ENCODE data around the gene TSEN54.

The TSEN54 gene

DNA sequence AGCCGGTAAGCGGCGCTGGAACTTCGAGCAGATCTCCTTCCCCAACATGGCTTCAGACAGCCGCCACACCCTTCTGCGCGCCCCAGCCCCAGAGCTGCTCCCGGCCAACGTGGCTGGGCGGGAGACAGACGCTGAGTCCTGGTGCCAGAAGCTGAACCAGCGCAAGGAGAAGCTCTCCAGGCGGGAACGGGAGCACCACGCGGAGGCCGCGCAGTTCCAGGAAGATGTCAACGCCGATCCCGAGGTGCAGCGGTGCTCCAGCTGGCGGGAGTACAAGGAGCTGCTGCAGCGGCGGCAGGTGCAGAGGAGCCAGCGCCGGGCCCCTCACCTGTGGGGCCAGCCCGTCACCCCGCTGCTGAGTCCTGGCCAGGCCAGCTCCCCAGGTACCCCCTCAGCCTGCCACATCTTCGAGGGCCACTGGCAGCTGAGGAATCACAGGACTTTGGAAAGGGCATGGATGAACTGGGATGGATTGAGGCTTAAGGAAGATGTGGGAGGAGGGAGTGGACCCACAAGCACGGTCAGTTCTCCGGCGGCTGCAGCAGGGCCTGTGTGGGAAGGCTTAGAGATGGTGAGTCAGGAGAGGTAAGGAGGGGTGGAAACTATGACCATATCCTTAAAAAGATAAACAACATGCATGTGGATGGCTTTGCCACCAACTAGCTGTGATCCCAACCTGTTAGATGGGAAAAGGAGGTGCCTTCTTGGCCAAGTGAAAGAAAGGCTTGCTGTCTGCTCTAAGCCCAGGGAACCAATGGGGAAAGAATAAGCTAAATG, 5.8 kb downstream of the TSEN54 start:
- TF ChIP-seq ZFX (IDR thresholded peaks at IDR 0.05; ENCODE audit: borderline replicate concordance) (no peak), CTCF (IDR thresholded peaks at IDR 0.05) (no peak)
- H3K27ac ChIP-seq = peak overlapping the region; percentile 97

DNA sequence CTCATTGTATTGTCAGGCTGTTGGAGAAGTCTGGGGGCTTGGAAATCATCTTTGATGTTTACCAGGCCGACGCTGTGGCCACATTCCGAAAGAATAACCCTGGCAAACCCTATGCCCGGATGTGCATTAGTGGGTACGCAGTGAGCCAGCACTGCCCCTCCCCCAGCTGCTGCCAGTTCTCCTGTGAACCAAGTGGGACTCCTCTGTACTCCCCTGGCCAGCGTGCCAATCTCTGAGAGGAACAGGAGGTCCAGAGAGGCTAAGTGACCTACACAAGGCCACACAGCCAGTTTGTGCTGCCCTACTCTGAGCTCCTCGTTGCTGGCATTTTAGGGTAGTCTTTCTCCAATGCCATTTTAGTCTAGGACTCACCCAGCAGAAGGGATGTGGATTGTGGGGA, 7.3 kb downstream of the TSEN54 start:
- TF ChIP-seq ZFX (IDR thresholded peaks at IDR 0.05; ENCODE audit: borderline replicate concordance) (no peak), CTCF (IDR thresholded peaks at IDR 0.05) (no peak)
- peak overlapping the region; percentile 97 for H3K27ac ChIP-seq

DNA sequence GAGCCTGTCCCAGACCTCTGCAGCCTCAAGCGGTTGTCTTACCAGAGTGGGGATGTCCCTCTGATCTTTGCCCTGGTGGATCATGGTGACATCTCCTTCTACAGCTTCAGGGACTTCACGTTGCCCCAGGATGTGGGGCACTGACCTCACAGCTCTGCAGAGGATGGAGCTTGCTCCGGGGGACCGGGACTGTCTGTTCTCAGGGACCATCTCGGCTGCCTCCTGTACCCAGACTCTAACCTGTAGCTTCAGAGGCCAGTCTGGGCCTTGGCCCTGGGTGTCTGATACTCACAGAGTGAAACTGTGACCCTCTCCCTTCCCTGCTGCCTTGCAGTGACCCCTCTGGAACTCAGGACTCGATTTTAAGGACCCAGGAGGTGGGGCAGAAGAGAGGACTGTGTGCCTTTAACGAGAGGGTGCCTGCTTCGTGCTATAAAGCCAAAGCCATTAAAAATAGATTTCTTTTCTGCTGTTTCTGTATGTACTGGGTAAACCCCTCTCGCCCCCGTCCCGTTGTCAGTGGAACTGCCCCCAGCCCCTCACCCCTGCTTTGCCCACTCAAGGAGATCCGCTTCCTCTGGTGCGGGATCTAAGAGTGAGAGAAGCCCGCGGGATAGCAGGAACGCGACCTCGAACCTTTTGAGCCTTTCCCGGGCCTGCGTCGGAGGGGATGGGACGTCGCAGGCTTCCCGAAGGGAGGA, 8.1 kb downstream of the TSEN54 start:
- peak overlapping the region; percentile 97 for H3K27ac ChIP-seq
- no peak for TF ChIP-seq ZFX (IDR thresholded peaks at IDR 0.05; ENCODE audit: borderline replicate concordance)
- TF ChIP-seq CTCF (IDR thresholded peaks at IDR 0.05) = no peak

DNA sequence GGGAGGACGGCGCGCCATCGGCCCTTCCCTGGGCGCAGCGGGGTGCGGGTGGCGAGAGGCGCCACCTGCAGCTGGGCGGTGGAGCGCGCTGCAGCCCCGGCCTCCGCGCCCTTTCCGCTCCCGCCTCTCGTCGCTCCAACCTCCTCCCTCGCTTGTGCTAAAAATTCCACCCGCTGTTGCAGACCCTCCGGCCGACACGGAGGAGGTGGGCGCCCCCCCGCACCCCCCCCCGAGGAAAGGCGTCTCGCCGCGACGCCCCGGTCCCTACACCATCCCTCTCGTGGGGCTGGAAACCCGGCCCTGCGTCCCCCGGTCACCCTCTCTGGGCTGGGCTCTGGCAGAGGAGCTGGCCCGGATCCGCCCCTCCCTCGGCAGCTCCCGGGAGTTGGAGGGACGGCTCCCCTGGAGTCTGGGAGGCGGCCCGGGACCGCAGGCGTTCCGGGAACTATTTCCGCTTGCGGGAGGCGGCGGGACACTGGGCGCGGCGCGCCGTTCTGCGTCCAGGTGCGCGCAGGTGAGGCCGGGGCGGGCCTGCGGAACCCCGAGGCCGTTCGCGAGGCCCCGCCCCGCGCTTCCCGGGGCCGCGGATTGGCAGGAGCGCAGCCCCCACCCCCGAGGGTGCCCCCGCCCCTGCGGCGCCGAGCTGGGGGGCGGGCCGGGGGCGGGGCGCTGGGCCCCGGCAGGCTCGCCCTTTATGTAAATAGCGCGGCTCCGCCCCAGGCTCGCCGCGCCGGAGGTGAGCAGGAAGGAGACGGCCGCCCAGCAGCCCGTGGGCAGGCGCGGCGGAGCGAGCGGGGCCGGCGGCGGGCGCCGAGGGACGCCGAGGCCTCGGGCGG, 8.9 kb downstream of the TSEN54 start, which contains the start of gene LLGL2:
LLGL2 (plus strand) TSS at position 728 of the 836 bp plus-strand sequence. CDS start 17,730 bp downstream, outside the sequence.
- TF ChIP-seq CTCF (IDR thresholded peaks at IDR 0.05) = peak; percentile 76
- TF ChIP-seq ZFX (IDR thresholded peaks at IDR 0.05; ENCODE audit: borderline replicate concordance) = no peak
- H3K27ac ChIP-seq = peak within 1 kb of the TSS; percentile 97

DNA sequence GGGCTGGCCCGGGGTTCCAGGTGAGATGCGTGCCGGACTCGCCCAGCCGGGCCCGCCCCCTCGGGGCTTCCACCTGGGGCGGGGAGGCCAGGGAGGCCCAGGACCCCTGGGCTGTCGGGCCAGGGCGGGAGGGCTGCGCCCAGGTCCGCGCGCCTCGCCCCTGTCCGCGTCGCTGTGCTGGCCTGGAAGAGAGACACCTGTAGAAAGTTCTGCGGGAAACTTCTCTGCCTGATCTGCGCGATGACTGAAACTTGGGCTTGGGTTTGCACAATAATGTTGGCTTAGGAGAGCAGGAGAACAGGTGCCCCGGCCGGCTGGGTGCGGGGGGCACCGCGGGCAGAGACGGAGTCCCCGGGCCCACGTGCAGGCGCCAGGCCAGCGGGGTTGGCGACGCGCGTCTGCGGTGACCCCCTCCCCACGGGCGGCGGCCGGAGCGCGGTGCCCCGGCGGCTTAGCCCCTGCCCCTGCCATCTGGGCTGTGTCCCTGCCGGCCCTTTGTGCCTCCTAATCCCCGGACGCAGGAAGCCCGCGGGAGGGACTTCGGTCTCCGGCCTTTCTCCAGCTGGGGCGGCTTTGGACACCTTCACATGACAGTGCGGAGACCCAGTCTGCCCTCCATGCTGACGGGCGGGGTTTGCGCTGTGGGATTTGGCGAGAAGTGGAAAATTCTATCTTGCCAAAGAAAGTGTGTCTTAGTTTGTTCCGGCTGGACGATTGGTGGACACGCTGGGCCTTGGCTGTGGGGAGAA, 9.7 kb downstream of the TSEN54 start:
- no peak for TF ChIP-seq CTCF (IDR thresholded peaks at IDR 0.05)
- TF ChIP-seq ZFX (IDR thresholded peaks at IDR 0.05; ENCODE audit: borderline replicate concordance) = no peak
- H3K27ac ChIP-seq = peak overlapping the region; percentile 97

DNA sequence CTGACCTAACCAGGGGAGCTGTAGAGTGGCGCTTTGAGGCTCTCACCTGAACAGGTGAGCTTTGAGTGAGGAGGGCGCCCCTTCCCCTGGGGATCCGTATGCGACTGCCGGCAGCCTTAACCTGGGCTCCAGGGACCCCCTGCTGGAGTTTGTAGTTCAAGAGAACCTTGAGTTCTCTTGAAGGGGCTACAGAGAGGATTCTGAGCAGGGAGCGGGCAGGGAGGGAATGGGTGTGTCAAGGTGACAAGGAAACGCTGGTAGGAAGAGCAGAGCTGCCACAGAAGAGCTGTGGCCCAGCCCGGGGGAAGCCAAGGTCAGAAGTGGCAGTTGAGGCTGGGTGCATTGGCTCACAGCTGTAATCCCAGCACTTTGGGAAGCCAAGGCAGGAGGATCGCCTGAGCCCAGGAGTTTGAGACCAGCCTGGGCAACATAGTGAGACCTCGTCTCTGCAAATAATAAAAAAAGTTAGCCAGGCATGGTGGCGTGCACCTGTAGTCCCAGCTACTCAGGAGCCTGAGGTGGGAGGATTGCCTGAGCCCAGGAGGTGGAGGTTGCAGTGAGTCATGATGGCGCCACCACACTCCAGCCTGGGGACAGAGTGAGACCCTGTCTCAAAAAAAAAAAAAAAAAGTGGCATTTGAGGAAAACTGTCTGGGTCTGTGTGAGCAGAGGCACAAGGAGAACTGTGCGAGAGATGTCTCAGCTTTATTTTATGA, 10.4 kb downstream of the TSEN54 start:
- H3K27ac ChIP-seq = peak overlapping the region; percentile 97

More for the DNA sequence above, 10.4 kb downstream of the TSEN54 start:
- TF ChIP-seq CTCF (IDR thresholded peaks at IDR 0.05) = no peak
- TF ChIP-seq ZFX (IDR thresholded peaks at IDR 0.05; ENCODE audit: borderline replicate concordance) = no peak

All from 22Rv1 (cell line).